Activated CD8-positive, alpha-beta memory T cell treated with anti-CD3 and anti-CD28 coated beads for 4 hours (primary cell): Measurements from ENCODE around the gene SYT1.
"Not testable (repeated sequence)": the region's sequence is repeated elsewhere in the genome, so short reads cannot be mapped to it uniquely, and the experiment has no call there.

Source experiments
- DNase-seq, 2 donors: peaks; one replicate each; pipeline ENCODE4 v3.0.0-alpha.2; 2020; ENCODE audit warnings: low read depth in 2 of 2

Gene SYT1

DNA sequence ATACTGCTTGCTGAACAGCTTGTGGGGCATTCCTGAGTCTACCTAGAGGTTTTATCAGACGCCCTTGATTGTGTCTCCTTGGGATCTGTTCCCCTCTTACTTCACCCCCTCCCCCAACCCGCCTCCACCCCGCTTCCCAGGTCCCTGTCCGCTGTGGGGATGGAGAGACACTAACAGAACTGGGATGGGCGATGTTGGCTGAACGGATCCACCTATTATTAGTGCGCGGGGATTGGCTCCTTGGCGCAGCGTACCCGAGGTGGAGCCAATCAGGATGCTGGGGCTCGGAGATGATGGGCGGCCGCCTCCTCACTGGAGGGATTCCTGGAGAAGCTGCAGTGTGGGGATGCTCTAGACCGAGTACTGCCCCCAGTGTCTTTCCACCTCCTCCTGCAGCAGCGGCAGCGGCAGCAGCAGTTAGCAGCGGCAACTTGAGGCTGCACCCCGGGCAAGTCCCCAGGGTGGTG, at the start of gene SYT1:
Gene SYT1, plus strand, starts transcription at position 372 of the 467 bp plus-strand sequence.
- no peak for DNase-seq

- DNase-seq: no peak
These were observed 46.1 kb upstream of the SYT1 start for GRCh38 chr12:78818487-78818886.

- DNase-seq: no peak
These were observed 43.6 kb upstream of the SYT1 start for GRCh38 chr12:78820946-78821345.

- DNase-seq: no peak
These were observed 39.7 kb upstream of the SYT1 start for GRCh38 chr12:78824918-78825317.

DNA sequence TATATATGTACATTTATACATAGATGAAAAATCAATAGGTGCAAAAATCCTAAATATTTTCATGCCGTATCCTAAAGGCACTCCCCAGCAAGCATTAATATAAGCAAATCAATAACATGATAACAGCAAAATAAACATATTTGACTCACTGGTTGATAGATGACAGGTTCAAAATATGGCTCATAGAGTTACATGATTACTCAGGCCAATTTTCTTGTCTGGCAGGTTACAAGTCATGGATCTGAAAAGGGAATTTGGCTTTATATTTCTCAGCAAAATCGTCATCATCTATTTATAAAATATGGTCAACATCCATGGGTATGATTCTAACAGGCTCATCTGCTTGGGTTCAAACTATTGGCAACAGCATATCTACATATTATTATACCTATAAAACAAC, 34.9 kb upstream of the SYT1 start:
- DNase-seq: no peak

DNA sequence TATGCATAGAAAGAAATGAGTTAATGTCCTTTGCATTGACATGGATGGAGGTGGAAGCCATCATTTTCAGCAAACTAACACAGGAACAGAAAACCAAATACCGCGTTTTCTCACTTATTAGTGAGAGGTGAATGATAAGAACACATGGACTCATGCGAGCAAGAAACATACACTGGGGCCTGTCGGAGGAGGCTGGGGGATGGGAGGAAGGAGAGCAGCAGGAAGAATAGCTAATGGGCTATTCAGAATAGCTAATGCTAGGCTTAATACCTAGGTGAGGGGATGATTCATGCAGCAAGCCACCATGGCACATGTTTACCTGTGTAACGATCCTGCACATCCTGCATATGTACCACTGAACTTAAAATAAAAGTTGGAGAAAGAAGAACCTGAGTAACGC, 29.1 kb upstream of the SYT1 start:
- no peak for DNase-seq

DNA sequence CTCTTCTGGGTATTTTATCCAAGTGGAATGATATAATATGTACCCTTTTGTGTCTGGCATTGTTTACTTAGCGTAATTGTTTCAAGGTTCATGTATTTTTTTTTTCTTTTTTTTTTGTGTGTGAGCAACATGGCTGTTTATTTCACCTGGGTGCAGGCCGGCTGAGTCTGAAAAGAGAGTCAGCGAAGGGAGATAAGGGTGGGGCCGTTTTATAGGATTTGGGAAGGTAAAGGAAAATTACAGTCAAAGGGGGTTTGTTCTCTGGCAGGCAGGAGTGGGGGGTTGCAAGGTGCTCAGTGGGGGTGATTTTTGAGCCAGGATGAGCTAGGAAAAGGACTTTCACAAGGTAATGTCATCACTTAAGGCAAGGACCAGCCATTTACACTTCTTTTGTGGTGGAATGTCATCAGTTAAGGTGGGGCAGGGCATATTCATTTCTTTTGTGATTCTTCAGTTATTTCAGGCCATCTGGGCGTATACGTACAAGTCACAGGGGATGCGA, 24.0 kb upstream of the SYT1 start:
- DNase-seq: not testable (repeated sequence)

- no peak for DNase-seq
These were observed 11.3 kb upstream of the SYT1 start for GRCh38 chr12:78853231-78853630.

DNA sequence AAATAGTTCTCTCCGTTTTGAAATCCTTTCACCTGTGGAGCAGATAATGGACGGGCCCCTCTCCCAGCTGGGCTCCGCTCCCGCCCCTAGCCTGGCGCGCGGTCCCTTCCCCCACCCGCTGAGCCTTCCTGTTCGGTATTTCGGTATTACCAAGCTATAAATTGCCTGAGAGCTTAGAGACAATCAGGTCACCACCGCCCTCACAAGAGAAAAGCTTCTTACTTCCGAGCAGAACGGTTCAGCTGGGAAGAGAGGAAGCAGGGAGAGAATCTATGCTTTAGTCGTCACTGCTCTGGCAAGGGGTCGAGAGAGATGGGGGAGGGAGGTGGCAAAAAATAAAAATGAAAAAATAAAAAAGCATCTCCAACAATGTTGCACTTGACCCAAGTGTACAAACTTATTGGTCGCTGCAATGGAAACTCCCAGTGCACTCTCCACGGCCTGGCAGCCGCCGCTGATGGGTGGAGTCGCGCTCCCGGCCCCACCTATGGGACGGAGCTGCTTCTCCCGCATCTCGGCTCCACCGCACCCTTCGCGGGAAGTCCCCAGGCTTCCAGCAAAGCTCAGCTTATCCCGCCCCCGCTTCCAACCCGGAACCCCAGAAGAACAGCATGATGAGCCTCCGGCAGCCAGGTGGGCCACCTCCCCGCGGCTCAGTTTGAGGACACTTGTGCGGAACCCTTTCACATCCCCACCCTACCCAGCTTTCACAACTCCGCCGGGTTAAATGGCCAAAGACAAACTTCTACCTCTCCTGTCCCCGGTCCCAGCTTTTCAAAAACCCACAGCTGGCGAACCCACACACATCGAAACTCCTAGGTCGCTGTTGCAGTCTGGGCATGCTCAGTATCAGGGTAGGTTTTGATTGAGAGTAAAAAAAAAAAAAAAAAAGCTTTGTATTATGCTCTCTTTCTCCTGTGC, 832 bp upstream of the SYT1 start:
- no peak for DNase-seq

DNA sequence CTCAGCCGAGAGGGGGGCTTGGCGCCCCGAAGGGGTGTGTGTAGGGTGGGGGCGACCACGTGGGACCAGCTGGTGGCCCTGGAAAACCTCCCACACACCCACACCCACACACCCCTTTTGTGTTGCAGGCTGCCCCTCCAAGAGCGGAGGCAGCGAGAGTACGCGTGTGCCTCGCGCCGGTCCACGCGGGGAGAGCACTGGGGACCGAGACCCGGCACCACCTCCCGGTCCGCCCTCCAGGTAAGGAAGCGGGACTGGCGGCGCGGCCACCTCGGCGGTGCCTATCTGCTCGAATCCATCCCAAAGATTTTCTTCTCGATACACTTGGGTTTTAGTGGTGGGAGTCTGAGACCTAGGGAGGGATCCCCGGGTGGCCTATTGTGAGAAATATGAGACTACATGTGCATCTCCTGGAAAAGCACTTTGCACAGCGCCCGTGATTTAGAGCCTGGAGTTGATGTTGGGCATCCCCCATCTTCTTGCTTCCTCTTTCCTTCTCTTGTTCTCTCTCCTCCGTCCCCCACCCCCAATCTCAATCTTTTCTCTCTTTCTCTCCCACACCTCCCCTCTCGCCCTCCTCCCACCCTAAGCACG, 393 bp downstream of the SYT1 start:
- no peak for DNase-seq

- no peak for DNase-seq
These were observed 942 bp downstream of the SYT1 start for GRCh38 chr12:78865516-78865915.

- DNase-seq: no peak
These were observed 1.9 kb downstream of the SYT1 start for GRCh38 chr12:78866518-78866917.

GRCh38 chr12:78870539-78870938, 6.0 kb downstream of the SYT1 start:
- no peak for DNase-seq

GRCh38 chr12:78871566-78871965, 7.0 kb downstream of the SYT1 start:
- DNase-seq: no peak

DNA sequence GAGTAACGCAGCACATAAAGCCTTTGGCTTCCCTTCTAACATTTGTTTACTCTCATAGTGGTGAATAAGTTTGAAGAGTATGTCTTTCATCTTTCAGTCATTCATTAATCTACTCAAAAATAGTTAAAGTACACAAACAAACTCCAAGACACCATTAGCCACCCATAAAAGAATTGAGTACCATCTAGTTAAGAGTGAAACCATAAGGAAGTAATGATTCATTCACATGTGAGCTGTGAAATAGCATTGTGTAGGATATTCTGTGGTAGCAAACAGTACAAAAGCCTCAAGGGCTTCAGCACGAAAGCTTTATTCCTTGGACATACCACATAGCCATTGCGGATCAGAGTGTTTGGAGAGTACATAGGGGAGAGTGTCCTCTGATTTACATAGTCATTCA, 13.9 kb downstream of the SYT1 start:
- no peak for DNase-seq

- no peak for DNase-seq
These were observed 14.3 kb downstream of the SYT1 start for GRCh38 chr12:78878866-78879265.

GRCh38 chr12:78880078-78880477, 15.5 kb downstream of the SYT1 start:
- no peak for DNase-seq

- DNase-seq: no peak
These were observed 17.1 kb downstream of the SYT1 start for GRCh38 chr12:78881685-78882084.

- DNase-seq: no peak
These were observed 20.9 kb downstream of the SYT1 start for GRCh38 chr12:78885466-78885865.

- DNase-seq: no peak
These were observed 22.3 kb downstream of the SYT1 start for GRCh38 chr12:78886719-78887407.

- no peak for DNase-seq
These were observed 22.9 kb downstream of the SYT1 start for GRCh38 chr12:78887444-78887843.

DNA sequence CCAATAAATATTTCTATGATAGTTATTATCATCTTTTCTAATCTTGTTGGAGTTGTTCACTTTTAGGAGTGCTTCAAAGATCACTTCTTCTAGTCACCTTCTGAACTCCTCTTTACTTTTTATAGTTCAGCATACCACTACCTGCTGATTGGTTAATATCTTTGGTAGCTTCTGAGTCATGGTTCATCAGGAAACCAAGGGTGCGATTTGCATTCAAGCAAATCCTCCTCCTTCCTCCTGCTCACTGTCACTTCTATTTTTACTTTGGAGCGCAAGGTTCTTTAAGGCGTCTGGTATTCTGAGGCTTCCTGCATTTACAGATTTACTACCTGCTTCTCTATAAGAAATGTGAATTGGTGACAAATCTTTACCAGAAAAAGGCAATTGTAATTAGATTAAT, 24.0 kb downstream of the SYT1 start:
- no peak for DNase-seq
